Activated CD4-positive, CD25-positive, alpha-beta regulatory T cell treated with anti-CD3 and anti-CD28 coated beads, Interleukin-2, amount 50 U/mL, for 72 hours (primary cell): ENCODE results near the gene ZNF674.

Source experiments
- DNase-seq: peaks from one replicate; pipeline ENCODE4 v3.0.0; 2021

Gene ZNF674

GRCh38 chrX:46545111-46546005 is at the start of gene ZNF674:
TSS of gene ZNF674 (minus strand) at chrX:46545421. CDS start at chrX:46542087, 3,334 bp downstream.
- peak; percentile 90 for DNase-seq

DNA sequence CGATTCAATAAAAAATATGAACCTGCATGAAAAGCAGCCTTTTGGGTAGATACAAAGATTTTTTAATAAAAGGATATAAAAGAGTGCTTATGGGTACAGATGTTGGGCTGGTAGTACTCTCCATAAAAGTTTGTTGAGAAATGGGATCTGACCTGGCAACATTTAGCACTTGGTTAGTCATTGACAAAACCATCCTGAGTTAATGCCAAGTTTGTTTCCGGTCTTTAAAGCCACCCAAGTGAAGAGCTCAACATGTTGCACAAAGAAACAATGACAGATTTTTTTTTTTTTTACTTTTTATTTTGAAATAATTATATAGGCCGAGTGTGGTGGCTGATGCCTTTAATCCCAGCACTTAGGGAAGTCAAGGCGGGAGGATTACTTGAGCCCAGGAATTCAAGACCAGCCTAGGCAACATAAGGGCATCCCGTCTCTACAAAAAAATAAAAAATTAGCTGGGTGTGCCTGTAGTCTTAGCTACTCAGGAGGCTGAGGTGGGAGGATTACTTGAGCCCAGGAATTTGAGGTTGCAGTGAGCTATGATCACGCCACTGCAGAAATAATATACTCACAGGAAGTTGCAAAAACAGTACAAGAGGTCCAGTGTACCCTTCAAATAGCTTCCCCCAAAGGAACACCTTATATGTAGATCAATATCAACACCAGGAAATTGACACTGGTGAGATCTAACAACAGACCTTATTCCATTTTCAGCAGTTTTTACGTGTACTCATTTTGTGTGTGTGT is 44.9 kb upstream of the ZNF674 start:
- DNase-seq = no peak

GRCh38 chrX:46588263-46588662 is 43.0 kb upstream of the ZNF674 start:
- DNase-seq = no peak

- no peak for DNase-seq
Observed at GRCh38 chrX:46587753-46588171, 42.5 kb upstream of the ZNF674 start.

DNA sequence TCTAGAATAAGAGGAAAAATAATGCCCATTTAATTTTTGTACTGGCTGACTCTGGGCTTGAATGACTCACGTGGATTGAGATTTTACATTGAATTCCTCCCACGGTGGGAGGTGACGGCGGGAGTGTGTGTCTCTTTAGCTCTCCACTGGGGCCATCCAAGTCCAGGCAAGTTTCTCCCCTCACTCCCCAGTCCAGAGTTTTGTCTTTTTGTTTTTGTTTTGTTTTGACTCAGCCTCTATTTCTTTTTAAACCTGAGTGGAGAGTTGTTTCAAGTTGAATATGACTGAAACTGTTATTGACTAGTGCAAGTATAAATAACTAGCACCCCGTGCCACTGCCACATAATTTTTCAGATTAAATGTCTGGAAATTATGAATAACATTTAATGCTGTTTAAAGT is 41.9 kb upstream of the ZNF674 start:
- no peak for DNase-seq

- DNase-seq = no peak
Observed at GRCh38 chrX:46584736-46585135, 39.5 kb upstream of the ZNF674 start.

- DNase-seq = no peak
Observed at GRCh38 chrX:46582966-46583365, 37.7 kb upstream of the ZNF674 start.

DNA sequence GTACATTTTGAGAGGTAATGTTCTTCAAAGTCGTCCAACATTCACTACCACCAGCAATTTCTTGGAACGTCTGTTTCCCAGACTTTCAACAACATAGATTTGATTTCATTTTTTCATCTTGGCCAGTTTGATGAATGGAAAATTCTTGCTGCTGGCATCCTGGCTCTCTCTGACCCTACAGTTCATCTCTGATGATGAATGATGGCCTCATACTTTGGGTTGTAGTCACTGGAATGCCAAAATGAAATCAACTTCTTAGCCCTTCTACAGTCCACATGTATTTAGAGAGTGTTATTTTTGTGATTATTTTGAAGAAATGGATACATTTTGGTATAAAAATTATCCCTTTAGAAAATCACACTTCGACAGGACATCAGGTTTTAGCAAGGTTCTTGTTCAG is 37.1 kb upstream of the ZNF674 start:
- no peak for DNase-seq

- DNase-seq = no peak
Observed at GRCh38 chrX:46580613-46581012, 35.4 kb upstream of the ZNF674 start.

DNA sequence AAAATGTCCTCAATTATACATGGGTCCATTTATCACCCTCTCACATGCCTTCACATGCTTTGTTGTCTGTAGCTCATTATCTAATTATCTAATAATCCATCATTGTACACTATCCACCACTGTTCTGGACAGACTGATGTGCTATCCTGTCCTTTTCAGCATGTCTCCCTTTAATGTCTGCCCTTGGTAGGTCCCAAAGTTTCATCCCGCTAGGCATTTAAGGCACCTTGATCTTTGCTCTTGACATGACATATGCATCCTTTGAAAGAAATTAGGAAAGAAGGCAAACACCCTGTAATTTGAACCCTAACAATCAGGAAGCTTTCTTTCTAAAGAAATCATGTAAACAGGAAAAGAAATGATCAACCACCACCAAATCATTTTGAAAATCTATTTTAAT is 34.0 kb upstream of the ZNF674 start:
- DNase-seq = no peak

DNA sequence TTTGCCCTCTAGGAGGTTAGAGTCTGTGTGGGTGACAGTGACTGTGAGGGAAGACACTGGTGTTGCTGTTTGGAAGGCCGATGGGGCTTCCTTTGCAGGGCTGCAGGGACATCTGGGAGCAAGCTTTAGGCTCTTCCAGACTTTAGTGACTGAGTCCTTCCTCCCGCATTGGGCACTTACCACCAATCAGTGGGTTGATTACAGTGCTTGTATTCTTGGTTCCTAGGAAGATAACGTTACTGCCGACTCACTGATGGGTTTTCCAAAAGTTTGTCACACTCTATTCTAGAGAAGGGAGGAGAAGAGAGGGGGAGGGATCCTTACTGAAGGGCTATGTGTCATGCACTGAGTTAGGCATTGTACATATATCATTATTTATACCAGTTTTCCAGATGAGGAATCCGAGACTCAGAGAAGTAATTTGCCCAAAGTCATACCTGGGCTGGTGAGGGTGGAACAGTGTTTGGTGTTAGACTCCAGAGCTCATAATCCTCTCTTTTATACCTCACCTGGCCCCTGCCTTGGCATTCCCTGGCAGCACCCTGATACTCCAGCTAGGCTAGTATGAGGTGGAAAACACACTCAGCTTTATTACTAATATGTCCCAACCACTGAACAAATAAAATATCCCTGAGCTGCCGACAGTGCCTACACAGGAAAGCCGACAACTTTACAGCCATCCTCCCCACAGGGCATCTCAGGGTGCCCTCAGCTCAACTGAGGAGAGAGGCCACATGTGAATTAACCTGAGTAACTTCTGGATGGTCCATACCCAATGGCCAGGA is 32.2 kb upstream of the ZNF674 start:
- no peak for DNase-seq

DNA sequence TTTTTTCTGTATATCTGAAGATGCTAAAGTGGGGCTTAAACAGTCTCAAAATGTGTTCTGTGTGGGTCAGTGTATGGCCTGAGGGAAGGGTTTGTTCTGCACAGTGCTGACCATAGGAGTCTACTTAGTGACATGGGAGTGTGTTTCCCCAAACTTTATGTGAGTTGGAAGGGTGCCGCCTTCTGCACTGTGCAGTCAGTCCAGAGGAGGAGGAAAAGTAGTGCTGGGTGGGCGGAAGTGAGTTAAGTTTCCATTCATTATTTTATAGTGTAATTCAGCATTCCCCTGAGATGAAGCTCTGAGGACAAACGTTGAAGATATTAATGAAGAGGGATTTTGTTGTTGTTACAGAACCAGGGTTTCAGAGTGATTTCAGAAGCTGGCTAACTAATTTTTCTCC is 31.2 kb upstream of the ZNF674 start:
- DNase-seq = no peak

DNA sequence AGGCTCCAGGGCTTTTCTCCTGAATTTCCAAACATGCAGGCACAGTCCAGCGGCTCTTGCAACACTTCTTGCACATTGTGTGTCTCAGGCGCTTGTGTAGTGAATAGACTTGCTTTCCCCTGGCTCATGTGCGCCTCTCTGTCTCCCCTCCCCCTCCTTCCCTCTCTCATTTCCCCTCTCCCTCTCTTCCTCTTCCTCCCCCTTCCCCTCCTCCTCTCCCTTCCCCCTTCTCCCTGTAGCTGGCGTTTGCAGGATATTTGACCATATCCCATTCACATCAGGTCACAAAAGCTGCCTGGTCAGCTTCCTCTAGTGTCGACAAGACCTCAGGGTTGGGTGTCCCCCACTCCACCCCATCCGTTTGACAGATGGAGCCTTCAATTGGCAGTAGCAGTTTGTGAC is 30.8 kb upstream of the ZNF674 start:
- DNase-seq = no peak

- DNase-seq = no peak
Observed at GRCh38 chrX:46575586-46575985, 30.4 kb upstream of the ZNF674 start.

- peak; percentile 47 for DNase-seq
Observed at GRCh38 chrX:46574774-46575381, 29.7 kb upstream of the ZNF674 start.

- DNase-seq = peak; percentile 62
Observed at GRCh38 chrX:46573892-46574773, 28.9 kb upstream of the ZNF674 start.

GRCh38 chrX:46573331-46573891 is 28.2 kb upstream of the ZNF674 start, which contains the start of gene CHST7:
TSS of gene CHST7 (plus strand) at chrX:46573765. CDS start at chrX:46573932, 167 bp downstream.
- DNase-seq = peak; percentile 59

GRCh38 chrX:46572340-46572936 is 27.2 kb upstream of the ZNF674 start:
- DNase-seq = no peak

DNA sequence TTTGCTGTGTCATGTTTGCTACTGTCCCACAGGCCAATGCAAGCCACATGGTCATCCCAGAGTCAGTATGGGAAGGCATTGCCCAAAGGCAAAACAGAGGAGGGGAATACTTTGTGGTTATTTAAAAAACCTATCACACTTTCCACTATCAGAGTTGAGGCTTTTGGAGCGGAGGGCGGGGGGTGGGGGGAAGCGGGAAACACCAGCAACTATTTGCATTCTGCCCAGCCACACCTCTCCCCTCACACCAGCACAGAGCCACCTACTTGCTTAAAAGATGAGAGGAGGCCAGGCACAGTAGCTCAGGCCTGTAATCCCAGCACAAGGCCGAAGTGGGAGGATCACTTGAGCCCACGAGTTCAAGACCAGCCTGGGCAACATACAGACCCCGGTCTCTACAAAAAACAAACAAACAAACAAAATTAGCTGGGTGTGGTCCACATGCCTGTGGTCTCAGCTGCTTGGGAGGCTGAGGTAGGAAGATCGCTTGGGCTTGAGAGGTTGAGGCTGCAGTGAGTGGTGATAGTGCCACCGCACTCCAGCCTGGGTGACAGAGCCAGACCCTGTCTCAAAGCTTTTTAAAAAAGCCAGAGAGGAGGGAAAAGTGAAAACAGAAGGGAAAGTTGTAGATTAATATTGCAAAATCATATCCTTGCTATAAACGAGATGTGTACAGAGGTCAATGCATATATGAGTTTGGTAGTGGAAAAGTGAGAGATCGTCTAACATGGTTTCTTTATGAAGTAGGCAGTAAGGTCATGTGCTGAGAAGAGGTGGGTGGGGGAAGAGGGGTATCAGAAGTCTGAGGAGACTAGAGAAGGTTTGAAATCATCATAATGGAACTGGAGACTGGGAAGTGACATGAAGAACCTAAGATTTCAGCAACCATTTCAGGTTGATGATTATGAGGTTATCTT is 26.5 kb upstream of the ZNF674 start:
- DNase-seq = no peak

DNA sequence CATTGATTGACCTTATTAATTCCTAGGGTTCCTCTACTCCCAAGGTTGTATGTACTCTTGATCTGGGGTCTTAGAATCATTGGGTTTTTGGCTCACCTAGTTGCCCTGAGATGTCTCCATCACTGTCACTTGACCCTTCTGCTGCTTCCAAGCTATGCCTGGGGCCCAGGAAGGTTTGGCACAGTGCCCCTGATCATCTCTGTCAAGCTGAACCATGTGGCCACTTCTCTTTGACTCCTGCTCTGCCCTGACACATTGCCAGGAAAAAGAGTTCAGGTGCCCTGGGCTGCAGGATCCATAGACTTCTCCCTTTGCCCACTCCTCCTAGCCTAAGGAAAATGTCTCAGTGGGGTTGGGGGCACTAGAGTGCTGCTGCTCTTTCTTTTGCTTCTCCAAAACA is 24.4 kb upstream of the ZNF674 start:
- no peak for DNase-seq
